Tibial nerve (tissue), 3 donors: ENCODE data around the gene TTC39A.

Source experiments
- CTCF ChIP-seq, 5 experiments: fragments of 200-600 bp in 3 of 5; fragments of 450-650 bp in 2 of 5; sonication (generic) in 3 of 5; IDR thresholded peaks; one replicate each; pipeline ENCODE4 v1.5.1; 2016 to 2019; ENCODE audit warnings: antibody characterized with exemption in 5 of 5, mild to moderate bottlenecking in 3 of 5, moderate library complexity in 2 of 5
- POLR2A ChIP-seq, 2 donors: fragments of 450-650 bp; IDR thresholded peaks; one replicate each; pipeline ENCODE4 v1.6.1; 2017; ENCODE audit warnings: antibody characterized with exemption in 2 of 2, mild to moderate bottlenecking in 2 of 2, moderate library complexity in 2 of 2

- TF ChIP-seq CTCF (IDR thresholded peaks at IDR 0.05) (no peak), POLR2A (IDR thresholded peaks at IDR 0.05) (no peak)
These were observed 39.9 kb downstream of the TTC39A start for GRCh38 chr1:51290489-51290847.
